Activated T-cell treated with anti-CD3 and anti-CD28 coated beads, Interleukin-2, amount 50 U/mL, for 4 hours (primary cell): ENCODE measurements around the gene NPTX2. TPM values are rescaled to one million over a fixed set of nuclear protein-coding genes. Genes with fewer than 3 reads are reported as not detected.
"Not testable (repeated sequence)": the region's sequence is repeated elsewhere in the genome, so short reads cannot be mapped to it uniquely, and the experiment has no call there.

Source experiments
- ATAC-seq, 2 donors: fragments of 200-7000 bp; cut with Tn5 transposase; one replicate each; pipeline ENCODE4 v1.10.0; 2021
- DNase-seq: peaks from one replicate; pipeline ENCODE4 v3.0.0-alpha.2; 2020
- H3K27me3 Mint-ChIP-seq: one replicate; pipeline ENCODE4 v1.8.0; 2021; ENCODE audit warnings: low read depth, mixed read lengths
- H3K36me3 Mint-ChIP-seq: one replicate; pipeline ENCODE4 v1.8.0; 2022; ENCODE audit warnings: mixed read lengths; ENCODE audit not compliant: insufficient read depth
- H3K4me1 Mint-ChIP-seq: one replicate; pipeline ENCODE4 v1.8.0; 2021; ENCODE audit warnings: low read depth, mixed read lengths
- H3K4me3 Mint-ChIP-seq: one replicate; pipeline ENCODE4 v1.8.0; 2021; ENCODE audit warnings: mild to moderate bottlenecking, moderate library complexity, mixed read lengths
- H3K9me3 Mint-ChIP-seq: one replicate; pipeline ENCODE4 v1.8.0; 2021; ENCODE audit warnings: mixed read lengths
- total RNA-seq, 3 donors: library from RNA; stranded (reverse); gene quantifications; one replicate each; pipeline ENCODE4 v1.2.1, GENCODE V29; 2021

The NPTX2 gene
- under 1 TPM in 2 of 3 donors, not detected in 1; 0.18 to 0.29 TPM for total RNA-seq

- no peak for DNase-seq
- H3K9me3 Mint-ChIP-seq, result peaks cover 3% of the 10 kb centered on the region
- H3K4me1 Mint-ChIP-seq, result peaks cover 1% of the 10 kb centered on the region
- peaks cover 47% of the 10 kb centered on the region for H3K27me3 Mint-ChIP-seq
- no peaks in the 10 kb centered on the region for H3K36me3 Mint-ChIP-seq
- H3K4me3 Mint-ChIP-seq, result no peak within 1 kb of the TSS
- ATAC-seq, result peak in 1 of 2 donors; percentile 34
Observed at GRCh38 chr7:98617051-98617959, at the start of gene NPTX2. TSS of gene NPTX2 (plus strand) at chr7:98617285. CDS start at chr7:98617462, 177 bp downstream.

- DNase-seq (no peak), ATAC-seq (no peak)
- Mint-ChIP-seq H3K36me3 (no peaks in the 10 kb centered on the region), H3K9me3 (peaks cover 12% of the 10 kb centered on the region), H3K27me3 (peaks cover 21% of the 10 kb centered on the region), H3K4me3 (no peak overlapping the region), H3K4me1 (no peaks in the 10 kb centered on the region)
Observed at GRCh38 chr7:98567991-98568390, 49.1 kb upstream of the NPTX2 start.

- Mint-ChIP-seq H3K4me3 (no peak overlapping the region), H3K27me3 (peaks cover 16% of the 10 kb centered on the region), H3K4me1 (no peaks in the 10 kb centered on the region), H3K9me3 (peaks cover 11% of the 10 kb centered on the region), H3K36me3 (no peaks in the 10 kb centered on the region)
- ATAC-seq (no peak), DNase-seq (no peak)
Observed at GRCh38 chr7:98568891-98569290, 48.2 kb upstream of the NPTX2 start.

- no peaks in the 10 kb centered on the region for H3K4me1 Mint-ChIP-seq
- H3K4me3 Mint-ChIP-seq, result no peak overlapping the region
- no peaks in the 10 kb centered on the region for H3K36me3 Mint-ChIP-seq
- ATAC-seq (no peak), DNase-seq (no peak)
- peaks cover 11% of the 10 kb centered on the region for H3K27me3 Mint-ChIP-seq
- peaks cover 7% of the 10 kb centered on the region for H3K9me3 Mint-ChIP-seq
Observed at GRCh38 chr7:98569691-98570337, 47.3 kb upstream of the NPTX2 start.

GRCh38 chr7:98571006-98571405 is 46.1 kb upstream of the NPTX2 start:
- H3K4me3 Mint-ChIP-seq, result no peak overlapping the region
- no peaks in the 10 kb centered on the region for H3K36me3 Mint-ChIP-seq
- no peaks in the 10 kb centered on the region for H3K4me1 Mint-ChIP-seq
- ATAC-seq (no peak), DNase-seq (no peak)
- peaks cover 11% of the 10 kb centered on the region for H3K27me3 Mint-ChIP-seq
- H3K9me3 Mint-ChIP-seq, result peaks cover 11% of the 10 kb centered on the region

- no peaks in the 10 kb centered on the region for H3K4me1 Mint-ChIP-seq
Observed at GRCh38 chr7:98571986-98572385, 45.1 kb upstream of the NPTX2 start.

GRCh38 chr7:98572716-98573115 is 44.4 kb upstream of the NPTX2 start:
- ATAC-seq, H3K4me1 Mint-ChIP-seq: not testable (repeated sequence)

More at GRCh38 chr7:98571986-98572385, 45.1 kb upstream of the NPTX2 start:
- no peak for DNase-seq
- H3K4me3 Mint-ChIP-seq, result no peak overlapping the region
- ATAC-seq, result no peak
- H3K27me3 Mint-ChIP-seq, result peaks cover 6% of the 10 kb centered on the region
- H3K9me3 Mint-ChIP-seq, result peaks cover 15% of the 10 kb centered on the region
- H3K36me3 Mint-ChIP-seq, result no peaks in the 10 kb centered on the region

GRCh38 chr7:98573816-98574215 is 43.3 kb upstream of the NPTX2 start:
- ATAC-seq, result no peak

More at GRCh38 chr7:98572716-98573115, 44.4 kb upstream of the NPTX2 start:
- peaks cover 15% of the 10 kb centered on the region for H3K9me3 Mint-ChIP-seq
- H3K4me3 Mint-ChIP-seq, H3K27me3 Mint-ChIP-seq, DNase-seq, H3K36me3 Mint-ChIP-seq: not testable (repeated sequence)

GRCh38 chr7:98575878-98576277 is 41.2 kb upstream of the NPTX2 start:
- Mint-ChIP-seq H3K27me3 (no peaks in the 10 kb centered on the region), H3K4me3 (no peak overlapping the region), H3K9me3 (peaks cover 19% of the 10 kb centered on the region), H3K4me1 (no peaks in the 10 kb centered on the region), H3K36me3 (no peaks in the 10 kb centered on the region)
- DNase-seq (no peak), ATAC-seq (no peak)

More at GRCh38 chr7:98573816-98574215, 43.3 kb upstream of the NPTX2 start:
- no peaks in the 10 kb centered on the region for H3K36me3 Mint-ChIP-seq
- H3K4me1 Mint-ChIP-seq, result no peaks in the 10 kb centered on the region
- H3K27me3 Mint-ChIP-seq, result peaks cover 2% of the 10 kb centered on the region
- H3K4me3 Mint-ChIP-seq, result no peak overlapping the region
- H3K9me3 Mint-ChIP-seq, result peaks cover 19% of the 10 kb centered on the region
- no peak for DNase-seq

- H3K4me3 Mint-ChIP-seq, result no peak overlapping the region
- H3K36me3 Mint-ChIP-seq, result no peaks in the 10 kb centered on the region
- no peak for ATAC-seq
Observed at GRCh38 chr7:98584830-98585229, 32.3 kb upstream of the NPTX2 start.

GRCh38 chr7:98591926-98592325 is 25.2 kb upstream of the NPTX2 start:
- Mint-ChIP-seq H3K4me1 (no peaks in the 10 kb centered on the region), H3K36me3 (no peaks in the 10 kb centered on the region), H3K9me3 (no peaks in the 10 kb centered on the region), H3K4me3 (no peak overlapping the region), H3K27me3 (peaks cover 3% of the 10 kb centered on the region)
- ATAC-seq (no peak), DNase-seq (no peak)

More at GRCh38 chr7:98584830-98585229, 32.3 kb upstream of the NPTX2 start:
- peaks cover 4% of the 10 kb centered on the region for H3K9me3 Mint-ChIP-seq
- H3K4me1 Mint-ChIP-seq, result no peaks in the 10 kb centered on the region
- H3K27me3 Mint-ChIP-seq, result peaks cover 6% of the 10 kb centered on the region
- DNase-seq, result no peak

- no peak for ATAC-seq
- H3K4me3 Mint-ChIP-seq, result no peak overlapping the region
- H3K9me3 Mint-ChIP-seq, result no peaks in the 10 kb centered on the region
- no peaks in the 10 kb centered on the region for H3K36me3 Mint-ChIP-seq
- DNase-seq, result no peak
- H3K4me1 Mint-ChIP-seq, result no peaks in the 10 kb centered on the region
- H3K27me3 Mint-ChIP-seq, result peaks cover 1% of the 10 kb centered on the region
Observed at GRCh38 chr7:98594348-98594747, 22.7 kb upstream of the NPTX2 start.

- Mint-ChIP-seq H3K9me3 (no peaks in the 10 kb centered on the region), H3K36me3 (no peaks in the 10 kb centered on the region), H3K27me3 (no peaks in the 10 kb centered on the region), H3K4me3 (no peak overlapping the region), H3K4me1 (no peaks in the 10 kb centered on the region)
- DNase-seq (no peak), ATAC-seq (no peak)
Observed at GRCh38 chr7:98594787-98595186, 22.3 kb upstream of the NPTX2 start.

- no peaks in the 10 kb centered on the region for H3K4me1 Mint-ChIP-seq
- DNase-seq (no peak), ATAC-seq (no peak)
- H3K9me3 Mint-ChIP-seq, result no peaks in the 10 kb centered on the region
- H3K36me3 Mint-ChIP-seq, result no peaks in the 10 kb centered on the region
- no peak overlapping the region for H3K4me3 Mint-ChIP-seq
- peaks cover 4% of the 10 kb centered on the region for H3K27me3 Mint-ChIP-seq
Observed at GRCh38 chr7:98598846-98599615, 18.1 kb upstream of the NPTX2 start.
